Uterus (tissue), 2 donors: ENCODE results near the gene IGFL1.

Source experiments
- CTCF ChIP-seq, 4 experiments: fragments of 200-600 bp in 2 of 4; fragments of 450-650 bp in 2 of 4; sonication (generic) in 2 of 4; IDR thresholded peaks; one replicate each; pipeline ENCODE4 v1.5.1; 2016 to 2019; ENCODE audit warnings: antibody characterized with exemption in 4 of 4, mild to moderate bottlenecking in 2 of 4, moderate library complexity in 1 of 4
- POLR2A ChIP-seq, 2 donors: fragments of 450-650 bp; IDR thresholded peaks; one replicate each; pipeline ENCODE4 v1.6.1; 2016; ENCODE audit warnings: antibody characterized with exemption in 2 of 2, mild to moderate bottlenecking in 1 of 2, moderate library complexity in 1 of 2

GRCh38 chr19:46232029-46232428 is 2.5 kb downstream of the IGFL1 start:
- TF ChIP-seq POLR2A (IDR thresholded peaks at IDR 0.05) (no peak), CTCF (IDR thresholded peaks at IDR 0.05) (no peak)
